Esophagus squamous epithelium (tissue), 5 donors: ENCODE measurements around the gene C1orf174. TPM values are rescaled to one million over a fixed set of nuclear protein-coding genes. Genes with fewer than 3 reads are reported as not detected.

Experiments
- DNase-seq: peaks from one replicate; lab custom pipeline; 2025; lab: John Stamatoyannopoulos, UW
- H3K27ac ChIP-seq, 4 donors: fragments of 200-600 bp; sonication (generic); one replicate each; pipeline ENCODE4 v1.5.1; 2016 to 2019; ENCODE audit warnings: mild to moderate bottlenecking in 1 of 4
- H3K27me3 ChIP-seq, 4 donors: fragments of 200-600 bp; sonication (generic); 1 replicate in 3 of 4; 2 replicates in 1 of 4; pipeline versions ENCODE4 v1.5.1 to v1.6.0; 2017 to 2021; ENCODE audit warnings: antibody characterized with exemption in 1 of 4
- H3K36me3 ChIP-seq, 3 donors: fragments of 200-600 bp; sonication (generic); one replicate each; pipeline ENCODE4 v1.5.1; 2016 to 2019
- H3K4me1 ChIP-seq, 3 donors: fragments of 200-600 bp; sonication (generic); one replicate each; pipeline ENCODE4 v1.5.1; 2017 to 2019
- H3K4me3 ChIP-seq, 4 donors: fragments of 200-600 bp; sonication (generic); 1 replicate in 3 of 4; 2 replicates in 1 of 4; pipeline ENCODE4 v1.5.1; 2016 to 2019; ENCODE audit warnings: mild to moderate bottlenecking in 2 of 4, moderate library complexity in 1 of 4
- H3K9me3 ChIP-seq, 3 donors: fragments of 200-600 bp; sonication (generic); one replicate each; pipeline ENCODE4 v1.5.1; 2016 to 2019
- POLR2A ChIP-seq, 4 donors: fragments of 450-650 bp; IDR thresholded peaks; one replicate each; pipeline ENCODE4 v1.6.1; 2017; ENCODE audit warnings: antibody characterized with exemption in 4 of 4, mild to moderate bottlenecking in 4 of 4, moderate library complexity in 3 of 4
- WGBS, 2 donors: methylation state at CpG; one replicate each; pipeline ENCODE4 v1.1.5; 2018; 5-methylcytosine and 5-hydroxymethylcytosine counted together
- intact Hi-C: fragments of 100-400 bp; cut with DNase I; formaldehyde crosslinking; loops from one replicate; pipeline ENCODE4 v1.15.0; 2022
- total RNA-seq, 4 donors: library from RNA; depleted of rRNA; stranded (reverse); fragments of >200 nt; gene quantifications; one replicate each; pipeline ENCODE4 v1.1.0, GENCODE V29; 2016
- TF ChIP-seq, protein P1 (sequence below), 6 experiments: fragments of 450-650 bp in 4 of 6; fragments of 200-600 bp in 2 of 6; sonication (generic) in 2 of 6; IDR thresholded peaks; one replicate each; pipeline ENCODE4 v1.5.1; 2016 to 2019; ENCODE audit warnings: antibody characterized with exemption in 6 of 6, mild to moderate bottlenecking in 4 of 6, moderate library complexity in 4 of 6
- donor health status: DM: yes; HTN: yes; CAD: no.

C1orf174 gene
- total RNA-seq, 4 donors from 2014 or later = 14.1 to 25.4 (median 23.9) TPM

GRCh38 chr1:3896396-3897000 lies 3.6 kb downstream of the C1orf174 start:
- no peak overlapping the region for H3K4me3 ChIP-seq
- H3K27me3 ChIP-seq = no peaks in the 10 kb centered on the region
- intact Hi-C loops = no loop called here
- WGBS, 2 donors = 86 to 92% methylated on average over 7 of the region's 7 CpGs
- peaks cover 0 to 11% (median 0%) of the 10 kb centered on the region in 3 donors for H3K9me3 ChIP-seq
- peak overlapping the region in 2 of 4 donors; percentile 5 to 57 for H3K27ac ChIP-seq
- DNase-seq = no peak
- H3K4me1 ChIP-seq = peaks cover 6 to 41% (median 6%) of the 10 kb centered on the region in 3 donors
- H3K36me3 ChIP-seq = peaks cover 0 to 23% (median 6%) of the 10 kb centered on the region in 3 donors
- TF ChIP-seq, protein P1, sequence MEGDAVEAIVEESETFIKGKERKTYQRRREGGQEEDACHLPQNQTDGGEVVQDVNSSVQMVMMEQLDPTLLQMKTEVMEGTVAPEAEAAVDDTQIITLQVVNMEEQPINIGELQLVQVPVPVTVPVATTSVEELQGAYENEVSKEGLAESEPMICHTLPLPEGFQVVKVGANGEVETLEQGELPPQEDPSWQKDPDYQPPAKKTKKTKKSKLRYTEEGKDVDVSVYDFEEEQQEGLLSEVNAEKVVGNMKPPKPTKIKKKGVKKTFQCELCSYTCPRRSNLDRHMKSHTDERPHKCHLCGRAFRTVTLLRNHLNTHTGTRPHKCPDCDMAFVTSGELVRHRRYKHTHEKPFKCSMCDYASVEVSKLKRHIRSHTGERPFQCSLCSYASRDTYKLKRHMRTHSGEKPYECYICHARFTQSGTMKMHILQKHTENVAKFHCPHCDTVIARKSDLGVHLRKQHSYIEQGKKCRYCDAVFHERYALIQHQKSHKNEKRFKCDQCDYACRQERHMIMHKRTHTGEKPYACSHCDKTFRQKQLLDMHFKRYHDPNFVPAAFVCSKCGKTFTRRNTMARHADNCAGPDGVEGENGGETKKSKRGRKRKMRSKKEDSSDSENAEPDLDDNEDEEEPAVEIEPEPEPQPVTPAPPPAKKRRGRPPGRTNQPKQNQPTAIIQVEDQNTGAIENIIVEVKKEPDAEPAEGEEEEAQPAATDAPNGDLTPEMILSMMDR (IDR thresholded peaks at IDR 0.05) = no peak
- TF ChIP-seq POLR2A (IDR thresholded peaks at IDR 0.05) = no peak

DNA sequence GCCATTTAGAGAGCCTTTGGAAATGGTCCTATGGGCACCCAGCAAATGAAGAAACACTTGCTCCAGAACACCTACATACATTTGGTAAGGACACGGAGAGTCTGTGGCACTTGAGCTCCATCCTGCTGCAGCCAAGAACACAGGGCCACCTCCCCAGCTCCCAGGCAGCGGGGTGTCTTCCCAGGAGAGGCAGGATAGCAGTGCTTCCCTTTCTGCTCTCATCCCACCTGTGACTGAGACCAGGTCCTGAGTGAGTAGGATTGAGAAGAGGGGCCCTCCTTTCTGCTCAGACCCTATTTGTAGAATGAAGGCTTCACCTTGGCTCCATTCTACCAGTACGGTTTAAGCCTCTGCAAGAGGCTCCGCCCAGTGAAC lies 4.1 kb downstream of the C1orf174 start:
- DNase-seq = no peak
- 100% methylated on average over 1 of the region's 4 CpGs; no CpG with 5 or more reads in 1 of the 2 donors for WGBS, 2 donors
- H3K27me3 ChIP-seq = no peaks in the 10 kb centered on the region
- H3K27ac ChIP-seq = peak overlapping the region in 2 of 4 donors; percentile 5 to 57
- peaks cover 6 to 40% (median 6%) of the 10 kb centered on the region in 3 donors for H3K4me1 ChIP-seq
- peaks cover 0 to 28% (median 6%) of the 10 kb centered on the region in 3 donors for H3K36me3 ChIP-seq
- peaks cover 0 to 11% (median 0%) of the 10 kb centered on the region in 3 donors for H3K9me3 ChIP-seq
- no peak overlapping the region for H3K4me3 ChIP-seq
- intact Hi-C loops = no loop called here
- TF ChIP-seq, protein P1 (IDR thresholded peaks at IDR 0.05) = no peak
- TF ChIP-seq POLR2A (IDR thresholded peaks at IDR 0.05) = no peak

- Histone ChIP-seq H3K27me3 (no peaks in the 10 kb centered on the region), H3K4me1 (peaks cover 6 to 40% (median 6%) of the 10 kb centered on the region in 3 donors), H3K9me3 (peaks cover 0 to 11% (median 0%) of the 10 kb centered on the region in 3 donors), H3K4me3 (no peak overlapping the region), H3K27ac (peak overlapping the region in 2 of 4 donors; percentile 2 to 57), H3K36me3 (peaks cover 0 to 34% (median 11%) of the 10 kb centered on the region in 3 donors)
- intact Hi-C loops = no loop called here
- TF ChIP-seq, protein P1 (IDR thresholded peaks at IDR 0.05) = no peak
- TF ChIP-seq POLR2A (IDR thresholded peaks at IDR 0.05) = no peak
- no peak for DNase-seq
- WGBS, 2 donors = 86 to 92% methylated on average over 9 to 11 of the region's 13 CpGs
These were observed 4.7 kb downstream of the C1orf174 start for GRCh38 chr1:3895279-3895950.

GRCh38 chr1:3894626-3895278 lies 5.3 kb downstream of the C1orf174 start:
- DNase-seq = no peak
- intact Hi-C loops = no loop called here
- H3K36me3 ChIP-seq = peaks cover 6 to 40% (median 18%) of the 10 kb centered on the region in 3 donors
- H3K4me1 ChIP-seq = peaks cover 6 to 40% (median 6%) of the 10 kb centered on the region in 3 donors
- H3K9me3 ChIP-seq = peaks cover 0 to 11% (median 0%) of the 10 kb centered on the region in 3 donors
- no peak for TF ChIP-seq POLR2A (IDR thresholded peaks at IDR 0.05)
- TF ChIP-seq, protein P1 (IDR thresholded peaks at IDR 0.05) = no peak
- 90 to 100% methylated on average over 6 to 12 of the region's 17 CpGs for WGBS, 2 donors
- no peak overlapping the region for H3K4me3 ChIP-seq
- H3K27me3 ChIP-seq = no peaks in the 10 kb centered on the region
- H3K27ac ChIP-seq = peak overlapping the region in 1 of 4 donors; percentile 57
